WTC11 (cell line): ENCODE data around the gene MDFIC.

ENCODE experiments used
- ATF1 ChIP-seq: sonication (generic); formaldehyde crosslinking; IDR thresholded peaks from 2 replicates; pipeline ENCODE4 v1.8.1; 2023; ENCODE audit warnings: mild to moderate bottlenecking, moderate library complexity, missing genetic modification reagents
- CREB1 ChIP-seq: sonication (generic); formaldehyde crosslinking; IDR thresholded peaks from 2 replicates; pipeline ENCODE4 v1.8.0; 2023; ENCODE audit warnings: mild to moderate bottlenecking, missing genetic modification reagents
- CREM ChIP-seq: sonication (generic); formaldehyde crosslinking; IDR thresholded peaks from 2 replicates; pipeline ENCODE4 v1.8.1; 2022; ENCODE audit warnings: mild to moderate bottlenecking, missing genetic modification reagents, moderate library complexity
- CTCF ChIP-seq: fragments of 200-600 bp; IDR thresholded peaks from 2 replicates; pipeline ENCODE4 v1.8.0; 2022; ENCODE audit warnings: antibody characterized with exemption
- MAX ChIP-seq: sonication (generic); formaldehyde crosslinking; IDR thresholded peaks from 2 replicates; pipeline ENCODE4 v1.8.0; 2022; ENCODE audit warnings: mild to moderate bottlenecking, missing genetic modification reagents
- NR3C1 ChIP-seq: sonication (generic); formaldehyde crosslinking; conservative IDR thresholded peaks from 2 replicates; pipeline ENCODE4 v1.8.1; 2023; ENCODE audit warnings: low read depth, mild to moderate bottlenecking, missing genetic modification reagents
- OVOL2 ChIP-seq: fragments of 250-450 bp; sonication (Bioruptor Pico); IDR thresholded peaks from 2 replicates; pipeline ENCODE4 v1.9.0; 2021; ENCODE audit warnings: mild to moderate bottlenecking, borderline replicate concordance
- TEAD4 ChIP-seq: sonication (generic); formaldehyde crosslinking; IDR thresholded peaks from 2 replicates; pipeline ENCODE4 v1.8.0; 2022; ENCODE audit warnings: mild to moderate bottlenecking, missing genetic modification reagents
- ZNF121 ChIP-seq: sonication (generic); formaldehyde crosslinking; IDR thresholded peaks from 2 replicates; pipeline ENCODE4 v1.8.0; 2023; ENCODE audit warnings: missing genetic modification reagents
- ZNF232 ChIP-seq: sonication (generic); formaldehyde crosslinking; IDR thresholded peaks from 2 replicates; pipeline ENCODE4 v1.8.0; 2022; ENCODE audit warnings: mild to moderate bottlenecking, missing genetic modification reagents
- ZNF281 ChIP-seq: sonication (generic); formaldehyde crosslinking; IDR thresholded peaks from 2 replicates; pipeline ENCODE4 v1.8.0; 2023; ENCODE audit warnings: mild to moderate bottlenecking, missing genetic modification reagents
- ZNF423 ChIP-seq: fragments of 250-450 bp; sonication (Bioruptor Pico); IDR thresholded peaks from 2 replicates; pipeline ENCODE4 v2.1.2; 2022; ENCODE audit warnings: mild to moderate bottlenecking, moderate library complexity
- TF ChIP-seq, protein P1 (sequence below): sonication (generic); formaldehyde crosslinking; IDR thresholded peaks from 2 replicates; pipeline ENCODE4 v1.8.1; 2022; ENCODE audit warnings: mild to moderate bottlenecking, missing genetic modification reagents, moderate library complexity, borderline replicate concordance
- TF ChIP-seq, protein P2 (sequence below): sonication (generic); formaldehyde crosslinking; conservative IDR thresholded peaks from 2 replicates; pipeline ENCODE4 v1.8.1; 2022; ENCODE audit warnings: mild to moderate bottlenecking, missing genetic modification reagents

DNA sequence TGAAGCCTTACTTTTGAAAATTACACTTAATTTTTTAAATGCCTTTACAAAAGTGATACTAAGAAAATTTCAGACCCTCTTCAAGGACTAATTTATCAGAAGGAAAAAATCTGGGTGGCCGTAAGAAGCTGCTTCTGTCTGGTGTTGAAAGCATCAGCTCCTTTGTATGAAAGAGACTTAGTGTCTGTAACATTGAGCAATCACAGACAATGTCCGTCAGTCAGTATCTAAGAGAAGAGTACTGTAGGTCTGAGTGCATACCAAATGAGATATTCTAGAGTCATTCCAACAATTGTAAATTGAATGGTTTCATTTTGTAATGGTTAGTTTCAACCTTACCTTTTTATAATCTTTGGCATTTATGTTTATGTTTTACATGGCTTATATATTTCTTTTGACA lies 11.1 kb upstream of the MDFIC start:
- TF ChIP-seq CTCF, result no peak
- no peak for TF ChIP-seq OVOL2
- no peak for TF ChIP-seq TEAD4 (CRISPR knock-in tag)
- no peak for TF ChIP-seq ZNF121 (CRISPR knock-in tag)
- no peak for TF ChIP-seq ATF1 (CRISPR knock-in tag)
- TF ChIP-seq, protein P1, sequence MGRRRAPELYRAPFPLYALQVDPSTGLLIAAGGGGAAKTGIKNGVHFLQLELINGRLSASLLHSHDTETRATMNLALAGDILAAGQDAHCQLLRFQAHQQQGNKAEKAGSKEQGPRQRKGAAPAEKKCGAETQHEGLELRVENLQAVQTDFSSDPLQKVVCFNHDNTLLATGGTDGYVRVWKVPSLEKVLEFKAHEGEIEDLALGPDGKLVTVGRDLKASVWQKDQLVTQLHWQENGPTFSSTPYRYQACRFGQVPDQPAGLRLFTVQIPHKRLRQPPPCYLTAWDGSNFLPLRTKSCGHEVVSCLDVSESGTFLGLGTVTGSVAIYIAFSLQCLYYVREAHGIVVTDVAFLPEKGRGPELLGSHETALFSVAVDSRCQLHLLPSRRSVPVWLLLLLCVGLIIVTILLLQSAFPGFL (CRISPR knock-in tag), result no peak
- no peak for TF ChIP-seq ZNF423
- no peak for TF ChIP-seq NR3C1 (CRISPR knock-in tag)
- TF ChIP-seq CREM (CRISPR knock-in tag), result no peak
- no peak for TF ChIP-seq CREB1 (CRISPR knock-in tag)
- no peak for TF ChIP-seq ZNF232 (CRISPR knock-in tag)
- TF ChIP-seq, protein P2, sequence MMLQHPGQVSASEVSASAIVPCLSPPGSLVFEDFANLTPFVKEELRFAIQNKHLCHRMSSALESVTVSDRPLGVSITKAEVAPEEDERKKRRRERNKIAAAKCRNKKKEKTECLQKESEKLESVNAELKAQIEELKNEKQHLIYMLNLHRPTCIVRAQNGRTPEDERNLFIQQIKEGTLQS, result no peak
- TF ChIP-seq MAX (CRISPR knock-in tag), result no peak
- no peak for TF ChIP-seq ZNF281 (CRISPR knock-in tag)
